GM18870 (cell line): ENCODE results near the gene DNAAF9.

Experiments used
- ATAC-seq: cut with Tn5 transposase; IDR thresholded peaks from one replicate; pipeline ENCODE4 v1.9.1; 2021; ENCODE audit warnings: moderate library complexity; ENCODE audit not compliant: unreplicated experiment

DNAAF9 gene

DNA sequence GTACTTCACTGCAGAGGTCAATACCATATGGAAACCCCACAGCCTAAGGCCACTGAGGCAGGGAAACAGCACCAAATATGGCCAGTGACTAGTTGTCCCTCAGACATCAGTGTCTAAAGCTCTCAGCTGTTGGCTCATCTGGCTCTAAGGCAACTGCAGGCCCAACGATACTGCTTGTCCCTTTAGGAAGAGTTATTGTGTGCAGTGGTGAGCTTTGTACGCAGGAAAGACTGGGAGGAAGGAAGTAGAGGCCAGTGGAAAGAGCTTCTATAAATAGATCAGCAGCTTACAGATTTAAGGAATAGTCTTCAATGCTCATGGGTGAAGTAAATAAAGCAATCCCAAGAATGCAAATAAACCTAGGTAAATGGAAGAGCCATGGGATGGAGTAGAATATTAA is 29.3 kb downstream of the DNAAF9 start:
- no peak for ATAC-seq

DNA sequence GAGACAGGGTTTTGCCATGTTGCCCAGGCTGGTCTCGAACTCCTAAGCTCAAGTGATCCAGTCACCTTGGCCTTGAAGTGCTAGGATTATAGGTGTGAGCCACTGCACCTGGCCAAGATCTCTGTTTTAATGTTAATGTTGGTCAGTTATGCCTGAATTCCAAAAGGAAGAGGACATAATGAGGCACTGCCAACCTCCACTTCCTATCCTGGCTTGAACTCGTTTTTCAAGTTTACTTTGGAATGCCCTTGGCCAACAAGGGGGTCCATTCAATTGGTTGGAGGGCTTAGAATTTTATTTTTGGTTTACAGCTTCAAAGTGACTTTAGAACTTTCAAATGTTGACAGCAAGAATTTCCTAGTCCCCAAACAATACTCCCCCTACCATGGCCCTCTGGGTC is 29.8 kb downstream of the DNAAF9 start:
- no peak for ATAC-seq

DNA sequence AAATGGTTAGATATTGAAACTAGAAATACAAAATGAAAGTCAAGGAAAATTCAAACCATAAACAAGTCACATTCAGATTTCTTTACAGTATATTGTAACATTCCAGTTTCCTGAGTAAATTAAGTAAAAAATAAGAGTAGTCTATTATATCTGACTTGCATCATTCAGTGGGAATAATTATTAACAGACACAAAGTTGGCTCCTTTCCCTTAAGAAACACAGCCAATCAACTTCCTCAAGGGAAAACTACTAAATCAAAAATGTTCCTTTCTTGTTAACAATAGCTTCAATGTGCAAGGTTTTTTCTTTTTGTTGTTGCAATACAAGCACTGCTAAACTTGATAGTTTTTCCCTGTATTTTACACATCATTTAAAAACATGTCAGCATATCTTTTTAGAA is 33.2 kb downstream of the DNAAF9 start:
- no peak for ATAC-seq

DNA sequence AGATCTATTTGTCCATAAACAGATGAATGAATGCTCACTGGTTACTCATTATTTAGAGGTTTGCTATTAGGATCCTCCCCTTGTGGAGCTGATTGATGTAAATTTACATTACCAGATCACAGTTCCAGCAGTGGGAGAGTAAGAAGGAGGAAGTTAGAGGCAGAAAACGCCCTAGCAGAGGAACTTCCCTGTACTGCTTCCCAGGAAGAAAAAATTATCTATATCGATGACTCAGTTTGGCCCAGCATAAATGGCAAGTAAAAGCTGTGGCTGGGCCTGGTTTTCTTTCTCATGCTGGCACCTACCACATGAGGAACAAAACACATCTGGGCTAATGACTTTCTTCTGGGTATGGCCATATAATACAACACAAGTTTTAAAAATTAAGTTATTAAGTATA is 35.7 kb downstream of the DNAAF9 start:
- ATAC-seq, result no peak

DNA sequence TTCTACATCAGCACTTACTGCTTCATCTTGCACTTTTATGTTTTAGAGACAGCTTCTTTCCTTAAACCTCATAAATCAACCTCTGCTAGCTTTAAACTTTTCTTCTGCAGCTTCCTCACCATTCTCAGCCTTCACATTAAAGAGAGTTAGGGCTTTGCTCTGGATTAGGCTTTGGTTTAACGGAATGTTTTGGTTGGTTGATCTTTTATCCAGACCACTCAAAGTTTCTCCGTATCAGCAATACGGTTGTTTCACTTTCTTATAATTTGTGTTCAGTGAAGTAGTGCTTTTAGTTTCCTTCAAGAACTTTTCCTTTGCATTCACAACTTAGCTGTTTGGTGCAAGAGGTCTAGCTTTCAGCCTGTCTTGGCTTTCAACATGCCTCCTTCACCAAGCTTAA is 40.4 kb downstream of the DNAAF9 start:
- no peak for ATAC-seq

DNA sequence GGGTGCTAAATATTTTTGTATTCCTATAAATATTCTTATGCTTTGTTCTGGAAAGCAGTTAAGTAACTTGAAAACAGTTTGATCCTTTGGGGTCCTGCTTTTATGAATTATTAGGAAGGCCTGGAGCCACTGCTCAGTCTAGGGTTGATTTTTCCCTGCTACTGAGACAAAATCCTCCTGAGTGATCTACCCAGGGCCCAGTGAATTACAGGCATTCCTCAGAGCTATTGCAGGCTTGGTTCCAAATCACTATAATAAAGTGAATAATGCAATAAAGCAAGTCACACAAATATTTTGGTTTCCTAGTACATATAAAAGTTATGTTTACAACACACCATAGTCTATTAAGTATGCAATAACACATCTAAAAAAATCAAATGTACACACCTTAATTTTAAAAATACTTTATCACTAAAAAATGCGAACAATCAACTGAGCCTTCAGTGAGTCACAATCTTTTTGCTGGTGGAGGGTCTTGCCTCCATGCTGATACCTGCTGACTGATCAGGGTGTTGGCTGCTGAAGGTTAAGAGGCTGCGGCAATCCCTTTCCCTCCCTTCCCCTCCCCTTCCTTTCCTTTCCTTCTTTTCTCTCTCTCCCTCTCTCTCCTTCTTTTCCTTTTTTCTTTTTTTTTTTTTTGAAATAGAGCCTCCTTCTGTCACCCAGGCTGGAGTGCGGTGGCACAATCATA is 43.0 kb downstream of the DNAAF9 start:
- no peak for ATAC-seq

DNA sequence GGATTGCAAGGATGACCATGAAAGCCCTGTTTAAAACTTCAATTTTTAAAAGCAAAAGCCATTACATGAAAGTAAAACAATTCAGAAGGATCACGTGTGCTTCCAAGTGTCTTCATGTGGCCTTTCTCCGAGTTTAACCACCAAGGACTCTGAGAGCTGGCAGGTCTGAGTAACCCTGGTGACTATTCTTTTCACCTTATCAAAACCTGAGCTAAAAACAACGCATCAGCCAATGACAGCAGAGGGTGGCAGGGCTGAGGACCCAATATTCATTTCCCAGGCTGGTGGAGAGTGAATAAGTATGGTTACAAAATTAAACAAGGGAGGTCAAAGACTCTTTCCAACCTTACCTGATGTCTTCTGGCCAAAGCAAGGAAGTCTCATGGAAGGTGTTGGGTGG is 46.7 kb downstream of the DNAAF9 start:
- ATAC-seq, result no peak

DNA sequence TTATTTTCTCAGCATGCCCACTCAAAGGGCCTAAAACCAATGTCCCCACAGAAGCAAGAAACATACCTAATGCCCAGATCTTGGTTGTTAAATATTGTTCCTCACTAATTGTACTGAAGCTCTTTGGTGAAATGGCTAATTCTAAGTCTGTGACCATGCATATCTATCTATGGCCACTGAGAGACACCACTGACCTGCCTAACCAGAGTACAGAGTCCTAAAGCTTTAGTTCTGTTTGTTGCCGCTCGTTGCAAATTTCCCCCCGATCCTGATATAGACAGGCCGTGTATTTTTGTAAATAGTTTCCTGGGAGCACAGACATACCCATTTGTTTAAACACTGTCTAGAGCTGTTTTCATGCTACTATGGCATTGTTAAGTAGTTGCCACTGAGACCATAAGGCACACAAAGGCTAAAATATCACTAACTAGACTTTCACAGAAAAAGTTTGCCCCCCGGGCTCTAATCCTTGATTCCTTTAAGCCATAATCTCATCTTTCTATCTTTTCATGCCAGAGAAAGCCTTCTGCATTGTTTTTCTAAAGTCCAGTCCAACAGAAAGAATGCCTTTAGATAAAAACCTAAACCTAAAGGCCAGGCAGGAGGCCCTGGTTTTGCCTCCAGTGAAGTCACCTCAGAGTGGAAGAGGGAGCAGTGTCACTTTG is 48.7 kb downstream of the DNAAF9 start:
- ATAC-seq, result no peak
